Vagina (tissue), 2 donors: ENCODE results near the gene PCP4L1.
"Not testable (repeated sequence)": the region's sequence is repeated elsewhere in the genome, so short reads cannot be mapped to it uniquely, and the experiment has no call there.

Source experiments
- POLR2A ChIP-seq, 2 donors: fragments of 450-650 bp; IDR thresholded peaks; one replicate each; pipeline ENCODE4 v1.6.1; 2017; ENCODE audit warnings: antibody characterized with exemption in 2 of 2, mild to moderate bottlenecking in 2 of 2, moderate library complexity in 2 of 2
- TF ChIP-seq, protein P1 (sequence below), 3 experiments: fragments of 450-650 bp in 2 of 3; fragments of 200-600 bp in 1 of 3; sonication (generic) in 1 of 3; IDR thresholded peaks; one replicate each; pipeline ENCODE4 v1.5.1; 2017 to 2019; ENCODE audit warnings: antibody characterized with exemption in 3 of 3, mild to moderate bottlenecking in 2 of 3, moderate library complexity in 2 of 3

DNA sequence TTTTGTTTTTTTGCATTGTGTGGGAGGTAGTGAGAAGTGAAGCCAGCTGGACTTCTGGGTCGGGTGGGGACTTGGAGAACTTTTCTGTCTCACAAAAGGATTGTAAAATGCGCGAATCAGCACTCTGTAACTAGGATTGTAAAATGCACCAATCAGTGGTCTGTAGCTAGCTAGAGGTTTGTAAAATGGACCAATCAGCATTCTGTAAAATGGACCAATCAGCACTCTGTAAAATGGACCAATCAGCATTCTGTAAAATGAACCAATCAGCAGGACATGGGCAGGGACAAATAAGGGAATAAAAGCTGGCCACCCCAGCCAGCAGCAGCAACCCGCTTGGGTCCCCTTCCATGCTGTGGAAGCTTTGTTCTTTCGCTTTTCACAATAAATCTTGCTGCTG is 8.4 kb upstream of the PCP4L1 start:
- TF ChIP-seq POLR2A (IDR thresholded peaks at IDR 0.05), result not testable (repeated sequence)
- TF ChIP-seq, protein P1, sequence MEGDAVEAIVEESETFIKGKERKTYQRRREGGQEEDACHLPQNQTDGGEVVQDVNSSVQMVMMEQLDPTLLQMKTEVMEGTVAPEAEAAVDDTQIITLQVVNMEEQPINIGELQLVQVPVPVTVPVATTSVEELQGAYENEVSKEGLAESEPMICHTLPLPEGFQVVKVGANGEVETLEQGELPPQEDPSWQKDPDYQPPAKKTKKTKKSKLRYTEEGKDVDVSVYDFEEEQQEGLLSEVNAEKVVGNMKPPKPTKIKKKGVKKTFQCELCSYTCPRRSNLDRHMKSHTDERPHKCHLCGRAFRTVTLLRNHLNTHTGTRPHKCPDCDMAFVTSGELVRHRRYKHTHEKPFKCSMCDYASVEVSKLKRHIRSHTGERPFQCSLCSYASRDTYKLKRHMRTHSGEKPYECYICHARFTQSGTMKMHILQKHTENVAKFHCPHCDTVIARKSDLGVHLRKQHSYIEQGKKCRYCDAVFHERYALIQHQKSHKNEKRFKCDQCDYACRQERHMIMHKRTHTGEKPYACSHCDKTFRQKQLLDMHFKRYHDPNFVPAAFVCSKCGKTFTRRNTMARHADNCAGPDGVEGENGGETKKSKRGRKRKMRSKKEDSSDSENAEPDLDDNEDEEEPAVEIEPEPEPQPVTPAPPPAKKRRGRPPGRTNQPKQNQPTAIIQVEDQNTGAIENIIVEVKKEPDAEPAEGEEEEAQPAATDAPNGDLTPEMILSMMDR (IDR thresholded peaks at IDR 0.05), result not testable (repeated sequence)
